HepG2 (cell line): ENCODE measurements around the gene FGGY. TPM values are rescaled to one million over a fixed set of nuclear protein-coding genes. Genes with fewer than 3 reads are reported as not detected.

Experiments
- CHD2 ChIP-seq: IDR thresholded peaks from 2 replicates; pipeline ENCODE4 v1.6.1; 2011; ENCODE audit warnings: low read depth, low read length, improper control_type of control experiment
- CREM ChIP-seq, 2 experiments: sonication (generic) in 1 of 2; formaldehyde crosslinking in 1 of 2; IDR thresholded peaks; 2 replicates each; pipeline versions ENCODE4 v1.4.0 to v1.6.1; 2016 to 2020; ENCODE audit warnings: antibody characterized with exemption in 1 of 2, mild to moderate bottlenecking in 1 of 2, missing genetic modification reagents in 1 of 2
- FOXA1 ChIP-seq, 2 experiments: fragments of 450-650 bp in 1 of 2; sonication (generic) in 1 of 2; formaldehyde crosslinking in 1 of 2; IDR thresholded peaks; 2 replicates each; pipeline versions ENCODE4 v1.4.0 to v1.6.1; 2016 to 2020; ENCODE audit warnings: missing genetic modification reagents in 1 of 2
- ISX ChIP-seq: sonication (generic); formaldehyde crosslinking; conservative IDR thresholded peaks from 2 replicates; pipeline ENCODE4 v1.5.0; 2020; ENCODE audit warnings: missing genetic modification reagents
- KDM6A ChIP-seq: IDR thresholded peaks from 2 replicates; pipeline ENCODE4 v1.6.1; 2016; ENCODE audit warnings: low read depth
- MAFG ChIP-seq: sonication (generic); formaldehyde crosslinking; IDR thresholded peaks from 2 replicates; pipeline ENCODE4 v1.5.1; 2020; ENCODE audit warnings: mild to moderate bottlenecking, missing genetic modification reagents
- MEF2D ChIP-seq: sonication (generic); formaldehyde crosslinking; IDR thresholded peaks from 2 replicates; pipeline ENCODE4 v1.5.1; 2020; ENCODE audit warnings: mild to moderate bottlenecking, missing genetic modification reagents
- MLXIP ChIP-seq: sonication (generic); formaldehyde crosslinking; IDR thresholded peaks from 2 replicates; pipeline ENCODE4 v1.9.0; 2021; ENCODE audit warnings: missing genetic modification reagents, borderline replicate concordance
- NFE2L1 ChIP-seq: sonication (generic); formaldehyde crosslinking; IDR thresholded peaks from 2 replicates; pipeline ENCODE4 v1.4.0; 2020; ENCODE audit warnings: missing genetic modification reagents, mild to moderate bottlenecking, borderline replicate concordance
- NONO ChIP-seq, 2 experiments: fragments of 450-650 bp in 1 of 2; sonication (generic) in 1 of 2; formaldehyde crosslinking in 1 of 2; IDR thresholded peaks in 1 of 2; conservative IDR thresholded peaks in 1 of 2; 2 replicates each; pipeline versions ENCODE4 v1.6.1 to v1.8.0; 2017 to 2022; ENCODE audit warnings: mild to moderate bottlenecking in 1 of 2, missing genetic modification reagents in 1 of 2, moderate library complexity in 1 of 2
- PITX1 ChIP-seq: sonication (generic); formaldehyde crosslinking; IDR thresholded peaks from 2 replicates; pipeline ENCODE4 v1.5.1; 2020; ENCODE audit warnings: mild to moderate bottlenecking, missing genetic modification reagents
- SMAD3 ChIP-seq: sonication (generic); formaldehyde crosslinking; IDR thresholded peaks from 2 replicates; pipeline ENCODE4 v1.4.0; 2020; ENCODE audit warnings: missing genetic modification reagents
- SMARCC2 ChIP-seq: fragments of 450-650 bp; IDR thresholded peaks from 2 replicates; pipeline ENCODE4 v1.6.1; 2017; ENCODE audit warnings: antibody characterized with exemption, mild to moderate bottlenecking
- TFAP4 ChIP-seq: sonication (generic); IDR thresholded peaks from 2 replicates; pipeline ENCODE4 v1.6.1; 2016; ENCODE audit warnings: low read depth, borderline replicate concordance
- ZFP36L1 ChIP-seq: sonication (generic); formaldehyde crosslinking; IDR thresholded peaks from 2 replicates; pipeline ENCODE4 v1.8.0; 2022; ENCODE audit warnings: mild to moderate bottlenecking, missing genetic modification reagents, moderate library complexity
- ZNF24 ChIP-seq: fragments of 450-650 bp; IDR thresholded peaks from 2 replicates; pipeline ENCODE4 v1.6.1; 2017; ENCODE audit warnings: antibody characterized with exemption, mild to moderate bottlenecking
- ZNF468 ChIP-seq: sonication (generic); formaldehyde crosslinking; IDR thresholded peaks from 2 replicates; pipeline ENCODE4 v1.8.0; 2022; ENCODE audit warnings: mild to moderate bottlenecking, moderate library complexity, missing genetic modification reagents
- ZNF646 ChIP-seq: sonication (generic); formaldehyde crosslinking; IDR thresholded peaks from 2 replicates; pipeline ENCODE4 v1.9.0; 2021; ENCODE audit warnings: mild to moderate bottlenecking, missing genetic modification reagents
- ZNF883 ChIP-seq: sonication (generic); formaldehyde crosslinking; IDR thresholded peaks from 2 replicates; pipeline ENCODE4 v1.5.1; 2020; ENCODE audit warnings: mild to moderate bottlenecking, missing genetic modification reagents; ENCODE audit errors: not compliant biosample characterization
- polyA plus RNA-seq, 8 experiments: library from polyadenylated mRNA; depleted of rRNA in 3 of 8; stranded (reverse) in 7 of 8; unstranded in 1 of 8; fragments of >200 nt; fragmentation: Illumina TruSeq in 4 of 8; extraction: Trizol in 4 of 8; gene quantifications; 2 replicates each; pipeline versions ENCODE4 v1.2.1 to v1.2.3, GENCODE V29; 2011 to 2016; ENCODE audit warnings: low read depth in 4 of 8, missing spikeins in 1 of 8, mixed read lengths in 1 of 8; ENCODE audit not compliant: insufficient read depth in 1 of 8
- total RNA-seq, 5 experiments: library from RNA; depleted of rRNA; stranded (reverse); fragments of >200 nt; fragmentation: Illumina TruSeq; extraction: Trizol; gene quantifications; 2 replicates each; pipeline ENCODE4 v1.2.3, GENCODE V29; 2016; ENCODE audit warnings: low read depth in 1 of 5

Gene FGGY
- total and polyA plus RNA-seq, 2 of the 13 experiments (the other 11 are each of a cell fraction or from before 2014, with no cell fraction given) = 15.7 to 27.5 TPM

GRCh38 chr1:59315529-59316463, 18.9 kb downstream of the FGGY start (continued):
- TF ChIP-seq ZNF646 (no peak), MEF2D (CRISPR knock-in tag) (no peak), MAFG (no peak), ZNF24 (no peak), MLXIP (no peak), CREM (IDR thresholded peaks at IDR 0.05) (0 out of 2 replicates have a peak, but pooled peaks have one; percentile 28), CREM (CRISPR knock-in tag; IDR thresholded peaks at IDR 0.05) (no peak), CHD2 (no peak), NFE2L1 (CRISPR knock-in tag) (no peak), ZNF468 (CRISPR knock-in tag) (no peak), TFAP4 (no peak), ZFP36L1 (no peak), KDM6A (no peak), NONO (IDR thresholded peaks at IDR 0.05) (no peak), NONO (CRISPR knock-in tag; conservative IDR thresholded peaks at IDR 0.05) (no peak), ISX (CRISPR knock-in tag) (no peak), SMARCC2 (no peak), FOXA1 (IDR thresholded peaks at IDR 0.05) (no peak), FOXA1 (CRISPR knock-in tag; IDR thresholded peaks at IDR 0.05) (no peak), ZNF883 (CRISPR knock-in tag) (no peak), PITX1 (no peak), SMAD3 (CRISPR knock-in tag) (no peak)
